Stimulated activated CD8-positive, alpha-beta memory T cell treated with anti-CD3 and anti-CD28 coated beads, Interleukin-4, amount 100 ng/mL, for 48 hours (primary cell): ENCODE results near the gene BRMS1L.
"Not testable (repeated sequence)": the region's sequence is repeated elsewhere in the genome, so short reads cannot be mapped to it uniquely, and the experiment has no call there.

Source experiments
- DNase-seq: peaks from one replicate; pipeline ENCODE4 v3.0.0-alpha.2; 2020

BRMS1L gene

GRCh38 chr14:35821564-35822411 is 4.3 kb upstream of the BRMS1L start:
- DNase-seq, result no peak

- no peak for DNase-seq
Measured at GRCh38 chr14:35822501-35822900, 3.6 kb upstream of the BRMS1L start.

- DNase-seq, result not testable (repeated sequence)
Measured at GRCh38 chr14:35824446-35825165, 1.5 kb upstream of the BRMS1L start.

- no peak for DNase-seq
Measured at GRCh38 chr14:35825968-35826217, 245 bp upstream of the BRMS1L start.

- no peak for DNase-seq
Measured at GRCh38 chr14:35826952-35827416, 846 bp downstream of the BRMS1L start.

- DNase-seq, result no peak
Measured at GRCh38 chr14:35827678-35828472, 1.7 kb downstream of the BRMS1L start.

GRCh38 chr14:35829449-35829848 is 3.3 kb downstream of the BRMS1L start:
- no peak for DNase-seq

- no peak for DNase-seq
Measured at GRCh38 chr14:35835208-35835982, 9.3 kb downstream of the BRMS1L start.

GRCh38 chr14:35841704-35842103 is 15.6 kb downstream of the BRMS1L start:
- DNase-seq, result not testable (repeated sequence)

GRCh38 chr14:35842245-35842644 is 16.1 kb downstream of the BRMS1L start:
- not testable (repeated sequence) for DNase-seq

GRCh38 chr14:35844494-35844893 is 18.4 kb downstream of the BRMS1L start:
- no peak for DNase-seq

- no peak for DNase-seq
Measured at GRCh38 chr14:35847636-35848035, 21.5 kb downstream of the BRMS1L start.

GRCh38 chr14:35849122-35849521 is 23.0 kb downstream of the BRMS1L start:
- DNase-seq, result no peak

- DNase-seq, result no peak
Measured at GRCh38 chr14:35851823-35852222, 25.7 kb downstream of the BRMS1L start.

GRCh38 chr14:35853225-35853624 is 27.1 kb downstream of the BRMS1L start:
- no peak for DNase-seq

- DNase-seq, result no peak
Measured at GRCh38 chr14:35854696-35855270, 28.6 kb downstream of the BRMS1L start.

- no peak for DNase-seq
Measured at GRCh38 chr14:35855876-35856481, 29.8 kb downstream of the BRMS1L start.

GRCh38 chr14:35858521-35859209 is 32.5 kb downstream of the BRMS1L start:
- DNase-seq, result no peak

GRCh38 chr14:35861204-35861868 is 35.2 kb downstream of the BRMS1L start:
- DNase-seq, result no peak

GRCh38 chr14:35865611-35866324 is 39.6 kb downstream of the BRMS1L start:
- DNase-seq, result no peak
